Testis (tissue), 3 donors: ENCODE measurements around the gene MRPL4. TPM values are rescaled to one million over a fixed set of nuclear protein-coding genes. Genes with fewer than 3 reads are reported as not detected.

Experiments used
- DNase-seq: peaks from one replicate; pipeline ENCODE4 v3.0.0-alpha.2; 2019
- H3K27ac ChIP-seq, 2 donors: fragments of 200-600 bp; sonication (generic); one replicate each; pipeline ENCODE4 v1.5.1; 2019
- H3K27me3 ChIP-seq: fragments of 200-600 bp; sonication (generic); one replicate; pipeline ENCODE4 v1.5.1; 2019
- H3K36me3 ChIP-seq: fragments of 200-600 bp; sonication (generic); one replicate; pipeline ENCODE4 v1.5.1; 2017; ENCODE audit warnings: low read depth; ENCODE audit errors: missing control alignments
- H3K4me1 ChIP-seq: fragments of 200-600 bp; sonication (generic); one replicate; pipeline ENCODE4 v1.5.1; 2019
- H3K4me3 ChIP-seq, 2 donors: fragments of 200-600 bp; sonication (generic); one replicate each; pipeline ENCODE4 v1.5.1; 2017 to 2019
- H3K9me3 ChIP-seq: fragments of 200-600 bp; sonication (generic); one replicate; pipeline ENCODE4 v1.5.1; 2017
- POLR2A ChIP-seq: fragments of 450-650 bp; IDR thresholded peaks from one replicate; pipeline ENCODE4 v1.6.1; 2017; ENCODE audit warnings: antibody characterized with exemption, mild to moderate bottlenecking, moderate library complexity
- WGBS, 2 donors: methylation state at CpG; one replicate each; pipeline ENCODE4 v1.1.5; 2018; 5-methylcytosine and 5-hydroxymethylcytosine counted together
- intact Hi-C: fragments of 100-400 bp; cut with DNase I; formaldehyde crosslinking; loops from one replicate; pipeline ENCODE4 v1.15.1; 2023; ENCODE audit warnings: low total_unique reads
- polyA plus RNA-seq: library from polyadenylated mRNA; stranded (reverse); fragments of 350-450 nt; fragmentation: Illumina TruSeq; extraction: RNeasy Lipid Tissue Mini Kit (QIAGEN cat#74804); gene quantifications from one replicate; pipeline ENCODE4 v1.2.3, GENCODE V29; 2014; ENCODE audit warnings: low read depth, low replicate concordance; ENCODE audit not compliant: insufficient read depth
- total RNA-seq, 2 donors: library from RNA; depleted of rRNA; stranded (reverse); fragments of >200 nt; gene quantifications; one replicate each; pipeline ENCODE4 v1.2.3, GENCODE V29; 2016
- TF ChIP-seq, protein P1 (sequence below), 3 experiments: fragments of 450-650 bp in 2 of 3; fragments of 200-600 bp in 1 of 3; sonication (generic) in 1 of 3; IDR thresholded peaks; one replicate each; pipeline ENCODE4 v1.5.1; 2016 to 2019; ENCODE audit warnings: antibody characterized with exemption in 3 of 3, mild to moderate bottlenecking in 2 of 3, moderate library complexity in 1 of 3

The MRPL4 gene
- total and polyA plus RNA-seq, 3 donors from 2014 or later = 53.3 to 91.8 (median 63.5) TPM

DNA sequence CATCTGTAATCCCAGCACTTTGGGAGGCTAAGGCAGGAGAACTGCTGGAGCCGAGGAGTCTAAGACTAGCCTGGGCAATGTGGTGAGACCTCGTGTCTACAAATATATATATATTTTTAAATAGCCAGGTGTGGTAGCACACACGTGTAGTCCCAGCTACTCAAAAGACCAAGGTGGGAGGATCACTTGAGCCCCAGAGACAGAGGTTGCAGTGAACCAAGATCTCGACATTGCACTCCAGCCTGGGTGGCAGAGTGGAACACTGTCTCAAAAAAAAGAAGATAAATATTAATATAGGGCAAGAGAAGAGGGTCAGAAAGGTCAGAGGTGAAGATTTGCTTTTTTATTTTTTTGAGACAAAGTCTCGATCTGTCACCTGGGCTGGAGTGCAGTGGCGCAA, 5.5 kb upstream of the MRPL4 start:
- Histone ChIP-seq H3K27ac (no peak overlapping the region), H3K9me3 (no peaks in the 10 kb centered on the region), H3K4me1 (peaks cover 4% of the 10 kb centered on the region), H3K27me3 (no peaks in the 10 kb centered on the region), H3K4me3 (no peak overlapping the region), H3K36me3 (no peaks in the 10 kb centered on the region)
- intact Hi-C loops = loop anchor here (10.0 kb wide), 1 partner anchor 132 kb away; the partner anchor contains the start of genes EIF3G and P2RY11
- TF ChIP-seq POLR2A = no peak
- TF ChIP-seq, protein P1, sequence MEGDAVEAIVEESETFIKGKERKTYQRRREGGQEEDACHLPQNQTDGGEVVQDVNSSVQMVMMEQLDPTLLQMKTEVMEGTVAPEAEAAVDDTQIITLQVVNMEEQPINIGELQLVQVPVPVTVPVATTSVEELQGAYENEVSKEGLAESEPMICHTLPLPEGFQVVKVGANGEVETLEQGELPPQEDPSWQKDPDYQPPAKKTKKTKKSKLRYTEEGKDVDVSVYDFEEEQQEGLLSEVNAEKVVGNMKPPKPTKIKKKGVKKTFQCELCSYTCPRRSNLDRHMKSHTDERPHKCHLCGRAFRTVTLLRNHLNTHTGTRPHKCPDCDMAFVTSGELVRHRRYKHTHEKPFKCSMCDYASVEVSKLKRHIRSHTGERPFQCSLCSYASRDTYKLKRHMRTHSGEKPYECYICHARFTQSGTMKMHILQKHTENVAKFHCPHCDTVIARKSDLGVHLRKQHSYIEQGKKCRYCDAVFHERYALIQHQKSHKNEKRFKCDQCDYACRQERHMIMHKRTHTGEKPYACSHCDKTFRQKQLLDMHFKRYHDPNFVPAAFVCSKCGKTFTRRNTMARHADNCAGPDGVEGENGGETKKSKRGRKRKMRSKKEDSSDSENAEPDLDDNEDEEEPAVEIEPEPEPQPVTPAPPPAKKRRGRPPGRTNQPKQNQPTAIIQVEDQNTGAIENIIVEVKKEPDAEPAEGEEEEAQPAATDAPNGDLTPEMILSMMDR (IDR thresholded peaks at IDR 0.05) = no peak
- DNase-seq = no peak
- WGBS, 2 donors = 79 to 85% methylated on average over 6 of the region's 6 CpGs

DNA sequence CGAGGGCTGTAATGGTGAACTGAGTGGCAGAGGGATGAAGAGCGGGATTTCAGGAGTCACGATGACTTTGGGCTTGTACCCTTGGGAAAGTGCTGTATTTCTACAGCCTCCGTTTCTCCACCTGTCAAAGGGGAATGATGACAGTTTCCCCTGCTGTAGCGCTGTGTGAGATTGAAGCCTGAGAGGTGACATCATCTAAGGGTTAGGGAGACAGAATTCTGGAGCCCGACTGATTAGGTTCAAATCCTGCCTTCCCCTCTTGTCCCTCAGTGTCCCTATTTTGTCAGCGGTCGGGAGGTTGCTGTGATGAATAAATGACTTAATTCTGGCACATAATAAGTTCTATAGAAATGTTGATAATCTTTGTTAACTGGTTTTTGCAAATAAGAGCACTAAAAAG, 693 bp downstream of the MRPL4 start:
- intact Hi-C loops = no loop called here
- no peaks in the 10 kb centered on the region for H3K9me3 ChIP-seq
- no peak for DNase-seq
- peak overlapping the region; percentile 93 to 96 for H3K4me3 ChIP-seq
- H3K27me3 ChIP-seq = no peaks in the 10 kb centered on the region
- TF ChIP-seq, protein P1 (IDR thresholded peaks at IDR 0.05) = no peak
- no peak for TF ChIP-seq POLR2A
- H3K36me3 ChIP-seq = no peaks in the 10 kb centered on the region
- H3K27ac ChIP-seq = peak overlapping the region in 1 of 2 donors; percentile 80
- peaks cover 11% of the 10 kb centered on the region for H3K4me1 ChIP-seq
- 13 to 26% methylated on average over 8 of the region's 8 CpGs for WGBS, 2 donors

DNA sequence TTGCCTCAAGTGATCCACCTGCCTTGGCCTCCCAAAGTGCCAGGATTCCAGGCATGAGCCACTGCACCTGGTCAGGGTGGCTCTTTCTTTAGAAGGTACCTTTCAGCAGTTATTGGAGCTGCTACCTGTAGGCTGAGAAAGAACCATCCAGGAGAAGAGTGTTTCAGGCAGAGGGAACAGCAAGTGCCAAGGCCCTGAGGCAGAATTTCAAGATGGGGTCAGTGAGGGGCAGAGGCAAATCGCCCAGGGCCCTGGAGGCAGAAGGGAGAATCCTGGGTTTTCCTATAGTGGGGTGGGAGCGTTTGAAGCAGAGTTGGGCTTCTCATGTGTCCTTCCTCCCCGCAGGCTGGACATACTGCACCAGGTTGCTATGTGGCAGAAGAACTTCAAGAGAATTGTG, 2.2 kb downstream of the MRPL4 start:
- Histone ChIP-seq H3K4me1 (peaks cover 11% of the 10 kb centered on the region), H3K9me3 (no peaks in the 10 kb centered on the region), H3K27ac (no peak overlapping the region), H3K4me3 (no peak overlapping the region), H3K27me3 (no peaks in the 10 kb centered on the region), H3K36me3 (no peaks in the 10 kb centered on the region)
- 95 to 97% methylated on average over 3 of the region's 3 CpGs for WGBS, 2 donors
- intact Hi-C loops = no loop called here
- no peak for DNase-seq
- TF ChIP-seq, protein P1 (IDR thresholded peaks at IDR 0.05) = no peak
- TF ChIP-seq POLR2A = no peak

DNA sequence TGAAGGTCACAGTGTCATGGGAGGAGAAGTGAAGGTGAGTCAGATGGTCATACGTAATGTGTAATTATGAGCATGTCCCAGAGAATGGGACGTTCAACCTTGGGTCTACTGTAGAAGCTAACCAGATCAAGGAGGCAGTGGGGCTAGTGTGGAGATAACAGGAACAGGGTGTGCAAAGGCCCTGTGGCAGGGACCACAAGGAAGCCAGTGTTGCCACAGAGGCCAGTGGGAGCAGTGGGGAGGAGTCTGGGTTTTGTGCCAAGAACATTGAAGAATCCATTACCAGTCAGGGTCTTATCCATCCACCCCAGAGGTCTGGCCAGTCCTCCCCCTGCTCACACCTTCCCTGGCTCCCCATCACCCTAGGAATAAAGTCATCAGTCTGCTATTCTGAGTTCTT, 3.3 kb downstream of the MRPL4 start:
- Histone ChIP-seq H3K27me3 (no peaks in the 10 kb centered on the region), H3K27ac (no peak overlapping the region), H3K4me1 (peaks cover 11% of the 10 kb centered on the region), H3K4me3 (no peak overlapping the region), H3K36me3 (no peaks in the 10 kb centered on the region), H3K9me3 (no peaks in the 10 kb centered on the region)
- 87 to 90% methylated on average over 2 of the region's 2 CpGs for WGBS, 2 donors
- intact Hi-C loops = loop anchor here (5.0 kb wide), 1 partner anchor 137 kb away; no protein-coding TSS in a partner anchor
- DNase-seq = no peak
- no peak for TF ChIP-seq POLR2A
- TF ChIP-seq, protein P1 (IDR thresholded peaks at IDR 0.05) = no peak

DNA sequence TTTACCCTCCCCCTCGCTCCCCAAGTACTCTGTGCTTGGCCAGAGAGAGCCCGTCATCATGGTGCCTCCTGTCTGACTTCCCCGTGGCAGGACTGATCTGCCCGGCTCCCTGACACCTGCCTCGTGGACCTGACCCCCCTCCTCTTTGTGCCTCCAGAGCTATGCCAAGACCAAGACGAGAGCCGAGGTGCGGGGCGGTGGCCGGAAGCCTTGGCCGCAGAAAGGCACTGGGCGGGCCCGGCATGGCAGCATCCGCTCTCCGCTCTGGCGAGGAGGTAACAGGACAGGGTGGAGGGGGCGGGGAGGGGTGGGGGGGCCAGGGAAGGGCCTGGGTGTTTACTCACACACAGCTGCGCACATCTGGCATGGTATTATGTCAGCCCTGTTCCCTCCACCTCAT, 4.5 kb downstream of the MRPL4 start:
- DNase-seq = no peak
- no peak overlapping the region for H3K4me3 ChIP-seq
- peaks cover 7% of the 10 kb centered on the region for H3K4me1 ChIP-seq
- TF ChIP-seq, protein P1 (IDR thresholded peaks at IDR 0.05) = no peak
- no peak for TF ChIP-seq POLR2A
- intact Hi-C loops = loop anchor here (5.0 kb wide), 1 partner anchor 136 kb away; no protein-coding TSS in a partner anchor
- 88 to 92% methylated on average over 12 to 18 of the region's 18 CpGs for WGBS, 2 donors
- no peaks in the 10 kb centered on the region for H3K9me3 ChIP-seq
- H3K27me3 ChIP-seq = no peaks in the 10 kb centered on the region
- no peak overlapping the region for H3K27ac ChIP-seq
- H3K36me3 ChIP-seq = no peaks in the 10 kb centered on the region
